ENCODE data around the gene CABP1. TPM values are rescaled to one million over a fixed set of nuclear protein-coding genes. Genes with fewer than 3 reads are reported as not detected.
"Not testable (repeated sequence)": the region's sequence is repeated elsewhere in the genome, so short reads cannot be mapped to it uniquely, and the experiment has no call there.

CABP1 gene
- total RNA-seq, 1 experiment from 2014 or later: 3.0 TPM

DNA sequence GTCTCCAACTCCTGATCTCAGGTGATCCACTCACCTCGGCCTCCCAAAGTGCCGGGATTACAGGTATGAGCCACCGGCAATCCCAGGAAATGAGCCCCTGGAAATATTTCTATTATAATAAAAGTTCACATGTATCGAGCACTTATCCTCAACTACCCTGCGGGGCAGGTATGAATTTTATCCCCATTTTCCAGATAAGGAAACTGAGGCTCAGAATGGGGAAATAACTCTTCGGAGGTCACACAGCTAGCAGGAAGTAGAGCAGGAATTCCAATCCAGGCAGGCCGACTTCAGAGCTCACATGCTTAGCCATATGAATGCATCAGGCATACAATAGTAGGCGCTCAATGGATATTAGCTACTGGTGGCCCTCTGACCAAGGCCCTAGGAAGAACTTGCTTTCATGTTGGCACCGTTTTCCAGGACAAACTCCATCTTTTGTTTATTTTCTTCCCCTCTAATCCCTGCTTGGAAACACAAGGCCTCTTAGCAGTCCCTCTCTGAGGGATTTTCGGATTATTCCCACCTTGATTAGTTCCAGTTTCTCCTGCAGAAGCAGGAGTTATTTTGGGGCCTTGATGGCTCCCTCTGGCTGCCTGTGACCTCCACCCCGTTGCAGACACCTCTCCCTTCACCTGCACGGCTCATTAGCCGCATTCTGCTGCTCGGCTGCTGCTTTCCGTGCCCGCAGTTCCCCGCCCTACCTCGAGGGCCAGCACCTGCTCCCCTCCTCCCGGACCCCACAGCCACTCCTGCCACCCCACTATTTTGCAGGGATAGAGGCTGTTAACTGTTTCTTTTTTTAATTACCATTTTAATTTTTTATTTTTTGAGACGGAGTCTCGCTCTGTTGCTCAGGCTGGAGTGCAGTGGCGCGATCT, 40.5 kb upstream of the CABP1 start:
- no peaks in the 10 kb centered on the region for H3K9me3 ChIP-seq (ENCODE audit: control insufficient read depth, low read depth, low read length)
- H3K4me1 ChIP-seq (ENCODE audit: insufficient read depth, low read length): no peaks in the 10 kb centered on the region; the same call in 1 of the 2 replicates
- H3K4ac ChIP-seq (ENCODE audit: low read depth, low read length): no peak overlapping the region
- no peak overlapping the region for H4K5ac ChIP-seq (ENCODE audit: insufficient read length, low read depth, low read length)
- H4K91ac ChIP-seq (ENCODE audit: insufficient read length, low read depth, low read length): no peak overlapping the region
- no peak overlapping the region for H3K14ac ChIP-seq (ENCODE audit: insufficient read depth, low read length)
- no peak overlapping the region for H3K27ac ChIP-seq (ENCODE audit: insufficient read length, low read depth, low read length)
- H3K79me2 ChIP-seq (ENCODE audit: insufficient read depth, low read length): no peaks in the 10 kb centered on the region
- H3K79me1 ChIP-seq (ENCODE audit: insufficient read depth, low read depth, low read length, poor library complexity, severe bottlenecking): no peaks in the 10 kb centered on the region
- no peaks in the 10 kb centered on the region for H3K27me3 ChIP-seq (ENCODE audit: insufficient read depth, low read length)
- no peak overlapping the region for H3K18ac ChIP-seq (ENCODE audit: insufficient read length, low read depth, low read length)
- Mint-ChIP-seq H3K4me1 (peaks cover 14 to 26% of the 10 kb centered on the region in 2 experiments), H3K27ac (peak overlapping the region in 2 of 3 experiments; percentile 63 to 92; a peak in 4 of 7 replicates), H3K4me3 (peak overlapping the region in 1 of 2 experiments; percentile 28; a peak in 1 of 5 replicates), H3K27me3 (ENCODE audit: low read depth) (no peaks in the 10 kb centered on the region; the same call in none of the 2 replicates), H3K36me3 (ENCODE audit: insufficient read depth in 1 of 3, low read depth in 3 of 3) (no peaks in the 10 kb centered on the region), H3K9me3 (no peaks in the 10 kb centered on the region; a peak in 1 of 5 replicates)
- H3K56ac ChIP-seq (ENCODE audit: insufficient read length, low read depth, low read length): no peak overlapping the region
- H3K23ac ChIP-seq (ENCODE audit: insufficient read length, low read depth, low read length): no peak overlapping the region
- H3K9ac ChIP-seq (ENCODE audit: extremely low read depth, insufficient read length, low read length): no peak overlapping the region
- WGBS (ENCODE audit: extremely low coverage, insufficient read length, low lambda C conversion rate): no CpG with 5 or more reads among the region's 23 CpGs
- H2BK12ac ChIP-seq (ENCODE audit: insufficient read length, low read depth, low read length): no peak overlapping the region
- no peaks in the 10 kb centered on the region for H4K20me1 ChIP-seq (ENCODE audit: control insufficient read depth, insufficient read depth, insufficient read length)
- TF ChIP-seq, protein P1, sequence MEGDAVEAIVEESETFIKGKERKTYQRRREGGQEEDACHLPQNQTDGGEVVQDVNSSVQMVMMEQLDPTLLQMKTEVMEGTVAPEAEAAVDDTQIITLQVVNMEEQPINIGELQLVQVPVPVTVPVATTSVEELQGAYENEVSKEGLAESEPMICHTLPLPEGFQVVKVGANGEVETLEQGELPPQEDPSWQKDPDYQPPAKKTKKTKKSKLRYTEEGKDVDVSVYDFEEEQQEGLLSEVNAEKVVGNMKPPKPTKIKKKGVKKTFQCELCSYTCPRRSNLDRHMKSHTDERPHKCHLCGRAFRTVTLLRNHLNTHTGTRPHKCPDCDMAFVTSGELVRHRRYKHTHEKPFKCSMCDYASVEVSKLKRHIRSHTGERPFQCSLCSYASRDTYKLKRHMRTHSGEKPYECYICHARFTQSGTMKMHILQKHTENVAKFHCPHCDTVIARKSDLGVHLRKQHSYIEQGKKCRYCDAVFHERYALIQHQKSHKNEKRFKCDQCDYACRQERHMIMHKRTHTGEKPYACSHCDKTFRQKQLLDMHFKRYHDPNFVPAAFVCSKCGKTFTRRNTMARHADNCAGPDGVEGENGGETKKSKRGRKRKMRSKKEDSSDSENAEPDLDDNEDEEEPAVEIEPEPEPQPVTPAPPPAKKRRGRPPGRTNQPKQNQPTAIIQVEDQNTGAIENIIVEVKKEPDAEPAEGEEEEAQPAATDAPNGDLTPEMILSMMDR (conservative IDR thresholded peaks at IDR 0.05): no peak; the same call in 1 of the 3 replicates
- no peak overlapping the region for H3K4me2 ChIP-seq (ENCODE audit: insufficient read depth, insufficient read length, low read length)
- no peak overlapping the region for H4K8ac ChIP-seq (replicated peaks; ENCODE audit: insufficient read length, low read depth, low read length)
- no peak overlapping the region for H2AK5ac ChIP-seq (ENCODE audit: insufficient read length, low read length)
- no peak overlapping the region for H2BK120ac ChIP-seq (ENCODE audit: low read depth, low read length, poor library complexity, severe bottlenecking)
- DNase-seq: peak; percentile 69
- H2AFZ ChIP-seq (ENCODE audit: low read length): no peak overlapping the region
- no peak overlapping the region for H2BK15ac ChIP-seq (ENCODE audit: low read depth, low read length)
- H3T11ph ChIP-seq (ENCODE audit: low read length): no peak overlapping the region
- no peak overlapping the region for H2BK20ac ChIP-seq (ENCODE audit: low read depth, low read length, poor library complexity, severe bottlenecking)
- no peaks in the 10 kb centered on the region for H3K23me2 ChIP-seq (ENCODE audit: insufficient read length, low read depth, low read length, poor library complexity, severe bottlenecking)
- H2BK5ac ChIP-seq (ENCODE audit: insufficient read length, low read length): no peak overlapping the region

DNA sequence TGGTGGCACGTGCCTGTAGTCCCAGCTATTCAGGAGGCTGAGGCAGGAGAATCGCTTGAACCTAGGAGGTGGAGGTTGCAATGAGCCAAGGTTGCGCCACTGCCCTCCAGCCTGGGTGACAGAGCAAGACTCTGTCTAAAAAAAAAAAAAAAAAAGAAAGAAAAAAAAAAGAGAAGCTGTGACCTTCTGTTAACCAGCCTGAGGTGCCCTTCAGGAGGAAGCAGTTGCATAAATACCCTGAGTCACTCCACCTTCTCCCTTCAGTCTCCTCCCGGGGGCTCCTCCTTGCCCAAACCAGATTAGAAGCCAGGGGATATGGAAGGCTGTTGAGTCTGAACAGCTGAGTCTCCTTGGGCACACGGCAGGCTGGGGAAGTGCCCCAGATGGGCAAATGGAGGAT, 38.0 kb upstream of the CABP1 start:
- H2BK20ac ChIP-seq (ENCODE audit: low read depth, low read length, poor library complexity, severe bottlenecking); H3K4me1 ChIP-seq (ENCODE audit: insufficient read depth, low read length); H4K91ac ChIP-seq (ENCODE audit: insufficient read length, low read depth, low read length); H3K4me3 Mint-ChIP-seq; H3T11ph ChIP-seq (ENCODE audit: low read length); H3K27me3 ChIP-seq (ENCODE audit: insufficient read depth, low read length); H3K27me3 Mint-ChIP-seq (ENCODE audit: low read depth); H3K36me3 Mint-ChIP-seq (ENCODE audit: insufficient read depth in 1 of 3, low read depth in 3 of 3); H2BK12ac ChIP-seq (ENCODE audit: insufficient read length, low read depth, low read length); H3K4me2 ChIP-seq (ENCODE audit: insufficient read depth, insufficient read length, low read length); H3K14ac ChIP-seq (ENCODE audit: insufficient read depth, low read length); H2BK5ac ChIP-seq (ENCODE audit: insufficient read length, low read length); H2BK15ac ChIP-seq (ENCODE audit: low read depth, low read length); H4K8ac ChIP-seq (replicated peaks; ENCODE audit: insufficient read length, low read depth, low read length); H4K5ac ChIP-seq (ENCODE audit: insufficient read length, low read depth, low read length); H3K27ac ChIP-seq (ENCODE audit: insufficient read length, low read depth, low read length); H3K18ac ChIP-seq (ENCODE audit: insufficient read length, low read depth, low read length); DNase-seq; H3K79me2 ChIP-seq (ENCODE audit: insufficient read depth, low read length); H3K4ac ChIP-seq (ENCODE audit: low read depth, low read length); H3K9me3 ChIP-seq (ENCODE audit: control insufficient read depth, low read depth, low read length); H3K23ac ChIP-seq (ENCODE audit: insufficient read length, low read depth, low read length); H3K9me3 Mint-ChIP-seq; H2AK5ac ChIP-seq (ENCODE audit: insufficient read length, low read length); H3K9ac ChIP-seq (ENCODE audit: extremely low read depth, insufficient read length, low read length); H3K79me1 ChIP-seq (ENCODE audit: insufficient read depth, low read depth, low read length, poor library complexity, severe bottlenecking); H3K56ac ChIP-seq (ENCODE audit: insufficient read length, low read depth, low read length); H2AFZ ChIP-seq (ENCODE audit: low read length); H2BK120ac ChIP-seq (ENCODE audit: low read depth, low read length, poor library complexity, severe bottlenecking); H4K20me1 ChIP-seq (ENCODE audit: control insufficient read depth, insufficient read depth, insufficient read length); H3K23me2 ChIP-seq (ENCODE audit: insufficient read length, low read depth, low read length, poor library complexity, severe bottlenecking): not testable (repeated sequence)
- WGBS (ENCODE audit: extremely low coverage, insufficient read length, low lambda C conversion rate): no CpG with 5 or more reads among the region's 5 CpGs
- Mint-ChIP-seq H3K27ac (0 out of 7 replicates have a peak overlapping the region, but pooled peaks of 1 of the 3 experiments have one; percentile 17), H3K4me1 (peaks cover 14 to 26% of the 10 kb centered on the region in 2 experiments)
